HG03521 (cell line): ENCODE results near the gene COTL1.

Experiments used
- ATAC-seq: cut with Tn5 transposase; IDR thresholded peaks from one replicate; pipeline ENCODE4 v1.9.1; 2021; ENCODE audit warnings: mild to moderate bottlenecking, moderate library complexity; ENCODE audit not compliant: unreplicated experiment

COTL1 gene

GRCh38 chr16:84617791-84618580 is at the start of gene COTL1:
Gene COTL1, minus strand, starts transcription at chr16:84618078. Its CDS starts 164 bp downstream, at chr16:84617914.
- peak; percentile 80 for ATAC-seq

- ATAC-seq = no peak
These were observed 48.0 kb upstream of the COTL1 start for GRCh38 chr16:84665843-84666242.

- no peak for ATAC-seq
These were observed 47.5 kb upstream of the COTL1 start for GRCh38 chr16:84665359-84665758.

GRCh38 chr16:84663433-84664101 is 45.7 kb upstream of the COTL1 start:
- peak; percentile 72 for ATAC-seq

GRCh38 chr16:84662471-84662870 is 44.6 kb upstream of the COTL1 start:
- ATAC-seq = no peak

GRCh38 chr16:84661418-84662060 is 43.7 kb upstream of the COTL1 start:
- ATAC-seq = no peak

- ATAC-seq = no peak
These were observed 43.1 kb upstream of the COTL1 start for GRCh38 chr16:84660973-84661372.

GRCh38 chr16:84659656-84660300 is 41.9 kb upstream of the COTL1 start:
- ATAC-seq = no peak

- ATAC-seq = no peak
These were observed 40.8 kb upstream of the COTL1 start for GRCh38 chr16:84658690-84659089.

- ATAC-seq = no peak
These were observed 39.5 kb upstream of the COTL1 start for GRCh38 chr16:84657229-84657837.

GRCh38 chr16:84656649-84657048 is 38.8 kb upstream of the COTL1 start:
- no peak for ATAC-seq

- ATAC-seq = no peak
These were observed 37.1 kb upstream of the COTL1 start for GRCh38 chr16:84654998-84655397.

- no peak for ATAC-seq
These were observed 36.4 kb upstream of the COTL1 start for GRCh38 chr16:84654238-84654637.

- ATAC-seq = no peak
These were observed 34.7 kb upstream of the COTL1 start for GRCh38 chr16:84652566-84652965.

GRCh38 chr16:84650062-84650991 is 32.4 kb upstream of the COTL1 start:
- ATAC-seq = no peak

- ATAC-seq = no peak
These were observed 31.6 kb upstream of the COTL1 start for GRCh38 chr16:84649511-84649861.

GRCh38 chr16:84648595-84649510 is 31.0 kb upstream of the COTL1 start:
- peak; percentile 59 for ATAC-seq

- peak; percentile 86 for ATAC-seq
These were observed 30.1 kb upstream of the COTL1 start, which contains the start of gene KLHL36 for GRCh38 chr16:84647828-84648594. Gene KLHL36, plus strand, starts transcription at chr16:84648511. Its CDS starts 2,357 bp downstream, at chr16:84650868.
